H1 (cell line): ENCODE measurements around the gene UPF1. TPM values are rescaled to one million over a fixed set of nuclear protein-coding genes. Genes with fewer than 3 reads are reported as not detected.

Source experiments
- CTCF ChIP-seq, 3 experiments: IDR thresholded peaks; 1 replicate in 2 of 3; 2 replicates in 1 of 3; pipeline versions ENCODE4 v1.5.1 to v1.6.1; 2011; ENCODE audit warnings: low read length in 3 of 3, mild to moderate bottlenecking in 3 of 3, inconsistent platforms in 2 of 3, low read depth in 1 of 3, moderate library complexity in 1 of 3; ENCODE audit not compliant: insufficient read depth in 1 of 3; ENCODE audit errors: control extremely low read depth in 1 of 3
- polyA plus RNA-seq, 7 experiments: library from polyadenylated mRNA; depleted of rRNA in 3 of 7; stranded (reverse) in 5 of 7; unstranded in 2 of 7; fragments of >200 nt in 5 of 7; fragments of 200-250 nt in 2 of 7; gene quantifications; 1 replicate in 5 of 7; 2 replicates in 1 of 7; 4 replicates in 1 of 7; pipeline versions ENCODE4 v1.2.1 to v1.2.3, GENCODE V29; 2011 to 2013; ENCODE audit warnings: missing spikeins in 2 of 7, mixed read lengths in 2 of 7
- total RNA-seq: library from RNA; stranded (reverse); fragmentation: NEBNext Ultra II Directional; extraction: Animal tissue kit (Norgen Biotek cat#: 25700); gene quantifications from 2 replicates; pipeline ENCODE4 v1.2.1, GENCODE V29; 2021

UPF1 gene
- total and polyA plus RNA-seq, 2 of the 8 experiments (the other 6 are each of a cell fraction or from before 2014, with no cell fraction given), result 46.4 to 62.0 TPM

- TF ChIP-seq CTCF (IDR thresholded peaks at IDR 0.05; ENCODE audit: control extremely low read depth in 1 of 3, insufficient read depth in 1 of 3, low read depth in 1 of 3, low read length in 3 of 3), result peak in 2 of 3 experiments; percentile 15 to 47; a peak in 3 of 4 replicates
- TF ChIP-seq, all 59 proteins: peak for 2
Measured at GRCh38 chr19:18853755-18854427, 22.1 kb downstream of the UPF1 start (continued).
